Fibroblast of the aortic adventitia (primary cell): ENCODE results near the gene TAC1. TPM values are rescaled to one million over a fixed set of nuclear protein-coding genes. Genes with fewer than 3 reads are reported as not detected.
A peak's percentile ranks its signal among the peaks of the same experiment; 100 is the strongest.

Source experiments
- DNase-seq: peaks from one replicate; pipeline ENCODE4 v3.0.0-alpha.2; 2010; ENCODE audit warnings: low read depth
- H3K4me3 ChIP-seq: 2 replicates; pipeline ENCODE4 v1.5.1; 2011; ENCODE audit warnings: low read depth, mild to moderate bottlenecking, control low read depth, low read length, moderate library complexity
- CTCF ChIP-seq: IDR thresholded peaks from 2 replicates; pipeline ENCODE4 v1.5.1; 2011; ENCODE audit warnings: mild to moderate bottlenecking, low read length, control low read depth, inconsistent platforms; ENCODE audit not compliant: insufficient read depth
- total RNA-seq: library from RNA; depleted of rRNA; stranded (reverse); fragments of >200 nt; gene quantifications from 2 replicates; pipeline ENCODE4 v1.2.3, GENCODE V29; 2012; ENCODE audit warnings: low replicate concordance

Gene TAC1
- total RNA-seq, 1 donor, result not detected

- DNase-seq, result peak; percentile 1
- TF ChIP-seq CTCF, result no peak
- no peak overlapping the region for H3K4me3 ChIP-seq
Observed at GRCh38 chr7:97732565-97733275, 834 bp downstream of the TAC1 start.

GRCh38 chr7:97733276-97734161, 1.6 kb downstream of the TAC1 start:
- DNase-seq, result no peak
- TF ChIP-seq CTCF, result no peak
- H3K4me3 ChIP-seq, result no peak overlapping the region

GRCh38 chr7:97734255-97734654, 2.4 kb downstream of the TAC1 start:
- no peak for DNase-seq
- no peak for TF ChIP-seq CTCF
- no peak overlapping the region for H3K4me3 ChIP-seq

- TF ChIP-seq CTCF, result no peak
- no peak for DNase-seq
- no peak overlapping the region for H3K4me3 ChIP-seq
Observed at GRCh38 chr7:97735075-97735474, 3.2 kb downstream of the TAC1 start.

GRCh38 chr7:97748482-97748881, 16.6 kb downstream of the TAC1 start:
- no peak for TF ChIP-seq CTCF
- DNase-seq, result no peak
- H3K4me3 ChIP-seq, result no peak overlapping the region

- DNase-seq, result no peak
- no peak for TF ChIP-seq CTCF
- no peak overlapping the region for H3K4me3 ChIP-seq
Observed at GRCh38 chr7:97751566-97751965, 19.7 kb downstream of the TAC1 start.
